ENCODE results near the gene ERC2. TPM values are rescaled to one million over a fixed set of nuclear protein-coding genes. Genes with fewer than 3 reads are reported as not detected.

Gene ERC2
- total RNA-seq, 1 donor from 2014 or later: 32.5 TPM

DNA sequence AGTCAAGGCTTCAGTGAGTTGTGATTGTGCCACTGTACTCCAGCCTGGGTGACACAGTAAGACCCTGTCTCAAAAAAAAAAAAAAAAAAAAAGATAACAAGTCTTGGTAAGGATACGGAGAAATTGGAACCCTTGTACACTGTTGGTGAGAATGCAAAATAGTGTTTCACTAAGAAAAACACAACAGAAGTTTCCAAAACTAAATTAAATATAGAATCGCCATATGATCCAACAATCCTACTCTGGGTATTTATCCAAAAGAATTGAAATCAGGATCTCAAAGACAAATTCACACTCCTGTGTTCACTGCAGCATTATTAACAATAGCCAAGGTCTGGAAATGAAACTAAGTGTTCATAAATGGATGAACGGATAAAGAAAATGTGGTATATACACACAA lies 149.4 kb downstream of the ERC2 start:
- Mint-ChIP-seq H3K9me3 (ENCODE audit: low read depth) (no peaks in the 10 kb centered on the region), H3K4me1 (ENCODE audit: low read depth) (peaks cover 17% of the 10 kb centered on the region)

DNA sequence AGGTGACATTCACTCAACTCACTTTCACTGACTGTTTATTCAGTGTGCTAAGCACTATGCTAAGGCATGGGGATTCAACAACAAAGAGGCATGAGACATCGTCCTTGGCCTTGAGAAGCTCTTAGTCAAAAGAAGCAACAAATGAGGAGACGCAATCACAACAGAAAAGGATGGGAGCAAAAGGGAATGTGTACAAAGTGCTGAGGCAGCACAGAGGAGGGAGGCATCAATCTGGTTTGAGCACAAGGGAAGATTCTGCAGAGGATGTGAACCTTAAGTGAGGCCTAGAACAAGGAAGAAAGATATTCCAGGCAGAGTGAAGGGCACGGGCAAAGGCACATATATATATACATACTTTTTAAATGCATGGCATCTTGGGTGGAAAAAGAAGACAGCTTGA lies 151.3 kb downstream of the ERC2 start:
- Mint-ChIP-seq H3K4me1 (ENCODE audit: low read depth) (peaks cover 17% of the 10 kb centered on the region), H3K9me3 (ENCODE audit: low read depth) (no peaks in the 10 kb centered on the region), H3K36me3 (ENCODE audit: insufficient read depth) (no peaks in the 10 kb centered on the region), H3K4me3 (ENCODE audit: low read depth) (no peak overlapping the region), H3K27ac (no peak overlapping the region), H3K27me3 (no peaks in the 10 kb centered on the region)
- TF ChIP-seq, protein P1, sequence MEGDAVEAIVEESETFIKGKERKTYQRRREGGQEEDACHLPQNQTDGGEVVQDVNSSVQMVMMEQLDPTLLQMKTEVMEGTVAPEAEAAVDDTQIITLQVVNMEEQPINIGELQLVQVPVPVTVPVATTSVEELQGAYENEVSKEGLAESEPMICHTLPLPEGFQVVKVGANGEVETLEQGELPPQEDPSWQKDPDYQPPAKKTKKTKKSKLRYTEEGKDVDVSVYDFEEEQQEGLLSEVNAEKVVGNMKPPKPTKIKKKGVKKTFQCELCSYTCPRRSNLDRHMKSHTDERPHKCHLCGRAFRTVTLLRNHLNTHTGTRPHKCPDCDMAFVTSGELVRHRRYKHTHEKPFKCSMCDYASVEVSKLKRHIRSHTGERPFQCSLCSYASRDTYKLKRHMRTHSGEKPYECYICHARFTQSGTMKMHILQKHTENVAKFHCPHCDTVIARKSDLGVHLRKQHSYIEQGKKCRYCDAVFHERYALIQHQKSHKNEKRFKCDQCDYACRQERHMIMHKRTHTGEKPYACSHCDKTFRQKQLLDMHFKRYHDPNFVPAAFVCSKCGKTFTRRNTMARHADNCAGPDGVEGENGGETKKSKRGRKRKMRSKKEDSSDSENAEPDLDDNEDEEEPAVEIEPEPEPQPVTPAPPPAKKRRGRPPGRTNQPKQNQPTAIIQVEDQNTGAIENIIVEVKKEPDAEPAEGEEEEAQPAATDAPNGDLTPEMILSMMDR (IDR thresholded peaks at IDR 0.05; ENCODE audit: unreplicated experiment): no peak
- DNase-seq (ENCODE audit: low spot score, unreplicated experiment): no peak

More for the DNA sequence above, 149.4 kb downstream of the ERC2 start:
- no peak for DNase-seq (ENCODE audit: low spot score, unreplicated experiment)
- TF ChIP-seq, protein P1 (IDR thresholded peaks at IDR 0.05; ENCODE audit: unreplicated experiment): no peak
- Mint-ChIP-seq H3K27ac (no peak overlapping the region), H3K27me3 (no peaks in the 10 kb centered on the region), H3K4me3 (ENCODE audit: low read depth) (no peak overlapping the region), H3K36me3 (ENCODE audit: insufficient read depth) (peaks cover 3% of the 10 kb centered on the region)

DNA sequence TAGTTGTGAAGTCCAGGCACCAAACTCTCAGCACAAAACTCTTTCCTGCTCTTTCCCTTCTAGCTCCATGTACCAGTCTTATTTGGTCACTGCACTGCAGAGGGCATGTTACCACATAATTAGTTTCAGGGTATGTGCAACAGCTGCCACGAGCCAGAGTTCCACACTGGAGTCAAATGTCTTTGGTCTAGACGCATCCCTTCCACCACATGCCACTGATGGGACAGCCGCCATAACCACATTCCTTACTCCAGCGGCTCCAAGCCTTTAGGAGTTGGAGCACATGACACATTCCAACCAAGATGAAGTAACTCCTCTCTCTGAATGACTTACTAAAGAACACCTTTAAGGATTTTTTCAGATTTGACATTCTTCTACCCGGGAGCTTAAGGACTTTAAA lies 153.4 kb downstream of the ERC2 start:
- Mint-ChIP-seq H3K9me3 (ENCODE audit: low read depth) (no peaks in the 10 kb centered on the region), H3K27me3 (no peaks in the 10 kb centered on the region), H3K4me1 (ENCODE audit: low read depth) (peaks cover 4% of the 10 kb centered on the region), H3K36me3 (ENCODE audit: insufficient read depth) (no peaks in the 10 kb centered on the region), H3K4me3 (ENCODE audit: low read depth) (no peak overlapping the region), H3K27ac (no peak overlapping the region)
- TF ChIP-seq, protein P1 (IDR thresholded peaks at IDR 0.05; ENCODE audit: unreplicated experiment): no peak
- no peak for DNase-seq (ENCODE audit: low spot score, unreplicated experiment)

DNA sequence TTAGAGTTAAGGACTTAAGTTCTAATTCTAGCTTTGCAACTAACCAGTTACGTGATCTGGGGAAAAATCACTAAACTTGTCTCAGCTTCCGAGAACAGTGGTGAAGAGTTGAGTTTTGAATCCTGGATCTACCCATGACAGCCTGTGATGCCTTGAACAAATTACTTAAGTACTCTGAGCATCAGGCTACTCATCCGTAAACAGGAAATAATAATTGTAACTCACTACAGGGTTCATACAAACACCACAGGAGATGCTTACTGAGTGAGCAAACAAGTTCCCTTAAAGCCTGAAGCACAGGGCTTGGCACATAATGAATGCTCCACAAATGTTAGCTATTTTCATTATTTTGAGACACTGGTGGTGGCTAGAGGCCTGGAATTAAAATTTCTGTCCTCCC lies 158.8 kb downstream of the ERC2 start:
- no peak overlapping the region for H3K4me3 Mint-ChIP-seq (ENCODE audit: low read depth)
- H3K27me3 Mint-ChIP-seq: no peaks in the 10 kb centered on the region
- no peaks in the 10 kb centered on the region for H3K4me1 Mint-ChIP-seq (ENCODE audit: low read depth)
- H3K27ac Mint-ChIP-seq: no peak overlapping the region
- H3K36me3 Mint-ChIP-seq (ENCODE audit: insufficient read depth): no peaks in the 10 kb centered on the region
- H3K9me3 Mint-ChIP-seq (ENCODE audit: low read depth): no peaks in the 10 kb centered on the region
- no peak for DNase-seq (ENCODE audit: low spot score, unreplicated experiment)
- TF ChIP-seq, protein P1 (IDR thresholded peaks at IDR 0.05; ENCODE audit: unreplicated experiment): no peak

DNA sequence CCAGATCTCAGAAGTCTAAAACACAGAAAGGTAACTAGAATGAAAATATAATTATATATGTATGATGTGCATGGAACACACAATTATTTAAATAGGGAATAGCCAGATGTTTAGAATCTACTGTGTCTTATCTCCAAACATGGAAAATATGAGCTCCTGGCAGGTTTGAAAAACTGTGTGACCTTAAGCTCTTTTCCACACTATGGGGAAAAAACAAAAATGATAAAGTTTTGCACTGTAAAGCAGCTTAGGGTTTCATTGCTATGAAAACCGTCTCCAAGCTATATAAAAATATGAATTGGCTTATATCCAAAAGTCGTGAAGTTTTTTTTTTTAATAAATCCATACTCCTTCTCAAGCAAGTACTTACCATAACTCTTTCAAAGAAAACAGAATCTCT lies 159.8 kb downstream of the ERC2 start:
- TF ChIP-seq, protein P1 (IDR thresholded peaks at IDR 0.05; ENCODE audit: unreplicated experiment): no peak
- Mint-ChIP-seq H3K4me3 (ENCODE audit: low read depth) (no peak overlapping the region), H3K27ac (no peak overlapping the region), H3K27me3 (no peaks in the 10 kb centered on the region), H3K9me3 (ENCODE audit: low read depth) (no peaks in the 10 kb centered on the region), H3K36me3 (ENCODE audit: insufficient read depth) (no peaks in the 10 kb centered on the region), H3K4me1 (ENCODE audit: low read depth) (no peaks in the 10 kb centered on the region)
- no peak for DNase-seq (ENCODE audit: low spot score, unreplicated experiment)
